H1 (cell line): ENCODE measurements around the gene CDKL4. TPM values are rescaled to one million over a fixed set of nuclear protein-coding genes. Genes with fewer than 3 reads are reported as not detected.

Experiments used
- CBX8 ChIP-seq: fragments of 300-800, 300-1000 bp; sonication (generic); IDR thresholded peaks from 2 replicates; pipeline ENCODE4 v1.7.1; 2016; ENCODE audit warnings: low read depth, low read length, borderline replicate concordance
- CHD7 ChIP-seq: fragments of 300-600 bp; sonication (generic); IDR thresholded peaks from 2 replicates; pipeline ENCODE4 v1.7.1; 2012; ENCODE audit warnings: low read length, moderate library complexity, mild to moderate bottlenecking, inconsistent platforms; ENCODE audit not compliant: insufficient replicate concordance
- YY1 ChIP-seq: IDR thresholded peaks from 2 replicates; pipeline ENCODE4 v1.6.1; 2011; ENCODE audit warnings: low read depth, mild to moderate bottlenecking, low read length
- polyA plus RNA-seq, 7 experiments: library from polyadenylated mRNA; depleted of rRNA in 3 of 7; stranded (reverse) in 5 of 7; unstranded in 2 of 7; fragments of >200 nt in 5 of 7; fragments of 200-250 nt in 2 of 7; gene quantifications; 1 replicate in 5 of 7; 2 replicates in 1 of 7; 4 replicates in 1 of 7; pipeline versions ENCODE4 v1.2.1 to v1.2.3, GENCODE V29; 2011 to 2013; ENCODE audit warnings: missing spikeins in 2 of 7, mixed read lengths in 2 of 7
- total RNA-seq: library from RNA; stranded (reverse); fragmentation: NEBNext Ultra II Directional; extraction: Animal tissue kit (Norgen Biotek cat#: 25700); gene quantifications from 2 replicates; pipeline ENCODE4 v1.2.1, GENCODE V29; 2021

CDKL4 gene
- total and polyA plus RNA-seq, 2 of the 8 experiments (the other 6 are each of a cell fraction or from before 2014, with no cell fraction given), result not detected

DNA sequence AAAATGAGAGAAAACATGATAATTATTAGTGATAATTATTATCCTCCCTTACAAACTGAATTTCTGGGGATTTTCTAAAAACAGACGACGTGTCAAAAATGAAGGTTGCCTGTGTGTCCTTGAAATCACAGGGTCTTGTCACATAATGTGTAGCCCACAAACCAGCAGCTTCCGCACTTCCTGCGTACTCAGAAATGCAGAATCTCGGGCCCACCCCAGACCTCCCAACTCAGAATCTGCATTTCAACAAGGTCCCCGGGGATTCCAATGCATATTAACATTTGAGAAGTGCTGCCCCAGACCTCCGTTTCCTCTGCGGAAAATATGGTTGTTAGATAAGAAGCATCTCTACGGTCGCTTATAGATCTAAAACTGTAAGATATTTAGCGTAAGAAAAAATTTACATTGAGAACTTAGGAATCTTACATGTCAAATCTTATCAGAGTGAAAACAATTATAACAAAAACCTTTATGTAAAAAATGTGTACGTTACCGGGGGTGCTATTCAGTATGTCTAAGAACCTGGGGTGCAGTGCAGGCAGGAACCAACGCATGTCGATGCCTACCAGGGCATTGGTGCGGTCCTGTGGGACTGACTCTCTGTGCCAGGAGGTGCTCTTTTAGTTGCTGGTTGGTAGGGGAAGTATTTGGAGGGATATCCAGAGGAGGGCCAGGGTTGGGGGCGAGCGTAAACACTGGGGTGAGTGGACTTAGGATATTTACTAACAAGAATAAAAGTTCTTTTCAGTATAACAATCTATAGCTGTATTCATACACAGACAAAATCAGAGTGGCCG is 15.2 kb downstream of the CDKL4 start (continued):
- TF ChIP-seq CHD7, result peak; percentile 17
- no peak for TF ChIP-seq CBX8
- 0 out of 2 replicates have a peak, but pooled peaks have one; percentile 3 for TF ChIP-seq YY1
